Measurements from ENCODE around the gene NEK10. TPM values are rescaled to one million over a fixed set of nuclear protein-coding genes. Genes with fewer than 3 reads are reported as not detected.

The NEK10 gene
- total RNA-seq, 2 experiments from 2014 or later, result 0.28 to 1.3 TPM

DNA sequence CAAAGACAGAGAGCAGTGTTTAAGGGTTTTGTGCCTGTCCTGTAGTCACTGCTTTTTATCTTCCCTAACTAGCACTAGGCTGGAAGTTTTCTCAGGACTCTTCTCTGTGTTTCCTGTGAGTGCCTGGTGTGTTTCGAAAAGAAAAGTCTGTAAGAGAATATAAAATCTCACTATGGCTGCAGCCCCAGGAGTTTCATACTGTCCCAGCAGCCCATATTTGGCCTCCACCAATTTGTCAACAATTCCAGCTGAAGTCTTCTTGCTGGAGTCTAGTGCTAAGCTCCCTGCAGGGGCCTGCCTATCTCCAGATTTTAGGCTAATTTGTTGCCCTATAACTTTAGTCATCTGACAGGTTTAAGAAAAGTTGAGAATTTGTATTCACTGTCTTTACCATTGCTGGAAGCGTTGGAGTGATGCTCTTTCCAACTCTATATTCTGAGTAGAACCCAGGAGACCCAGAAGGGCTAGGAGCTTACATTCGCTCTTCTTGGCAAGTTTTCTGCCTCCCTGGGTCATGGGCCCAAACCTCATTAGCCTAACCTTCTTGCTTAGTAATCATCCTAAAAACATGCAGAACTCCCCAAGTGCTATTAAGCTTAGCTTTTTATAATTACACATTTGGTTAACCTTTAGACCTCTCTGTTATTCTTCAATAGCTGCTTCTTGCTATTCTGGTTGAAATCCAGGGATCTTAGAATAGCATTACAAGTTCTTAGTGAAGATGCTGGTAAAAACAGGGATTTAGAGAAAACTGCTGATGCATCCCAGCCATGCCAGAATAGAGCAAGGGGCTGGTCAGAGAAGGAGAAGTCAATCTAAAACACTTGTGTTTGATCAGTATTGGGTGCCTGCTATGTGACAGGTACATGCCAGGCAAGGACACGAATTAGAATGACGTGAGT is 283.1 kb downstream of the NEK10 start:
- Histone ChIP-seq H3K4me1 (ENCODE audit: insufficient read depth, low read length, poor library complexity, severe bottlenecking) (no peaks in the 10 kb centered on the region), H4K20me1 (ENCODE audit: insufficient read depth, low read length) (no peaks in the 10 kb centered on the region), H3K9me2 (ENCODE audit: insufficient read depth, low read length) (no peaks in the 10 kb centered on the region), H3K36me3 (ENCODE audit: insufficient read depth, low read length) (no peaks in the 10 kb centered on the region), H3K4me2 (ENCODE audit: low read length) (no peak overlapping the region), H2AFZ (ENCODE audit: low read length) (no peak overlapping the region), H3K4me3 (ENCODE audit: low read depth, low read length, poor library complexity, severe bottlenecking) (no peak overlapping the region), H3K79me2 (ENCODE audit: insufficient read depth, low read depth, low read length) (no peaks in the 10 kb centered on the region), H3K27ac (ENCODE audit: low read depth, low read length, poor library complexity, severe bottlenecking) (no peak overlapping the region), H3K9me3 (ENCODE audit: low read length) (no peaks in the 10 kb centered on the region)
- no TSS peak for BruUV-seq (replicated peaks)
- TF ChIP-seq EZH2phosphoT487 (IDR thresholded peaks at IDR 0.05; ENCODE audit: borderline replicate concordance, low read depth, low read length), result no peak
- TF ChIP-seq, protein P1, sequence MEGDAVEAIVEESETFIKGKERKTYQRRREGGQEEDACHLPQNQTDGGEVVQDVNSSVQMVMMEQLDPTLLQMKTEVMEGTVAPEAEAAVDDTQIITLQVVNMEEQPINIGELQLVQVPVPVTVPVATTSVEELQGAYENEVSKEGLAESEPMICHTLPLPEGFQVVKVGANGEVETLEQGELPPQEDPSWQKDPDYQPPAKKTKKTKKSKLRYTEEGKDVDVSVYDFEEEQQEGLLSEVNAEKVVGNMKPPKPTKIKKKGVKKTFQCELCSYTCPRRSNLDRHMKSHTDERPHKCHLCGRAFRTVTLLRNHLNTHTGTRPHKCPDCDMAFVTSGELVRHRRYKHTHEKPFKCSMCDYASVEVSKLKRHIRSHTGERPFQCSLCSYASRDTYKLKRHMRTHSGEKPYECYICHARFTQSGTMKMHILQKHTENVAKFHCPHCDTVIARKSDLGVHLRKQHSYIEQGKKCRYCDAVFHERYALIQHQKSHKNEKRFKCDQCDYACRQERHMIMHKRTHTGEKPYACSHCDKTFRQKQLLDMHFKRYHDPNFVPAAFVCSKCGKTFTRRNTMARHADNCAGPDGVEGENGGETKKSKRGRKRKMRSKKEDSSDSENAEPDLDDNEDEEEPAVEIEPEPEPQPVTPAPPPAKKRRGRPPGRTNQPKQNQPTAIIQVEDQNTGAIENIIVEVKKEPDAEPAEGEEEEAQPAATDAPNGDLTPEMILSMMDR (conservative IDR thresholded peaks at IDR 0.05; ENCODE audit: low read length), result no peak
- ChIA-PET CTCF (ENCODE audit: unreplicated experiment) (no interaction called here), POLR2A (no interaction called here)
- intact Hi-C loops (cut with micrococcal nuclease; ENCODE audit: unreplicated experiment), result no loop called here
- DNase-seq (ENCODE audit: low spot score), result no peak

DNA sequence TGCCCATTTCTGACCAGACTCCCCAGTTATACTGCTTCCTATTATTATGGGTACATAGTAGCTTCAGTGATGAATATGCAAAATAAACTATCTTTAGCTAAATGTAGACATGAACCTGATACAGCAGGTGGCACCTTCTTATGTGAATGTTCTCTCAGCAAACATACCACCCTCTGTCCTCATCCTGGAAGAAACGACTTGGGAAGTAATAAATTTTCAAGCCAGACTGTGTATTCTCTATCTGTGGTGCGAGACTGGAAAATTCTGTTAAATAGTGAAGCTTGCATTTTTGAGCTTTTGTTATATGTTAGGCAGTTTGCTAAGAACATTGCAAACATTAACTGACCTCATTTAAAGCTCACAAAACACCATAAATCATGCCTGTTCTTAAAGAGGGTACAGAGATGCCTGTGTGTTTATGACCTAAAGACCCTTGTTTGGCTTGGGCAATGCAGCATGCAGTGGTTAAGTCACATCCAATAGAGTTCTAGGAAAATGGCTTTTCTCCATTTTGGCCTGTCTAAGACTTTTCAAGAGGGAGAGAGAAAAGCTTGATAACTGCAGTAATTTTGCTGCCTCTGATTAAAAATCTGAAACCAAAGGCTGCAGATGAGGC is 287.1 kb downstream of the NEK10 start:
- POLR2A ChIA-PET, result interaction anchor here (0.6 to 1.2 kb wide), 3 partner anchors 13 to 454 kb away, joined by 3 to 4 read pairs (median 3); no protein-coding TSS in a partner anchor
- no TSS peak for BruUV-seq (replicated peaks)
- Histone ChIP-seq H2AFZ (ENCODE audit: low read length) (no peak overlapping the region), H3K27ac (ENCODE audit: low read depth, low read length, poor library complexity, severe bottlenecking) (no peak overlapping the region), H3K9me3 (ENCODE audit: low read length) (no peaks in the 10 kb centered on the region), H3K4me2 (ENCODE audit: low read length) (no peak overlapping the region), H3K9me2 (ENCODE audit: insufficient read depth, low read length) (no peaks in the 10 kb centered on the region), H3K4me1 (ENCODE audit: insufficient read depth, low read length, poor library complexity, severe bottlenecking) (no peaks in the 10 kb centered on the region), H4K20me1 (ENCODE audit: insufficient read depth, low read length) (no peaks in the 10 kb centered on the region), H3K79me2 (ENCODE audit: insufficient read depth, low read depth, low read length) (no peaks in the 10 kb centered on the region), H3K4me3 (ENCODE audit: low read depth, low read length, poor library complexity, severe bottlenecking) (no peak overlapping the region), H3K36me3 (ENCODE audit: insufficient read depth, low read length) (no peaks in the 10 kb centered on the region)
- TF ChIP-seq, protein P1 (conservative IDR thresholded peaks at IDR 0.05; ENCODE audit: low read length), result no peak
- no peak for TF ChIP-seq EZH2phosphoT487 (IDR thresholded peaks at IDR 0.05; ENCODE audit: borderline replicate concordance, low read depth, low read length)
- no peak for DNase-seq (ENCODE audit: low spot score)
- intact Hi-C loops (cut with micrococcal nuclease; ENCODE audit: unreplicated experiment), result no loop called here
- CTCF ChIA-PET (ENCODE audit: unreplicated experiment), result interaction anchor here (0.7 kb wide), 1 partner anchor 121 kb away, joined by 3 read pairs; no protein-coding TSS in a partner anchor

All from OCI-LY7 (cell line).